HepG2 (cell line): Measurements from ENCODE around the gene MS4A6A. TPM values are rescaled to one million over a fixed set of nuclear protein-coding genes. Genes with fewer than 3 reads are reported as not detected.

ENCODE experiments used
- ATAC-seq: fragments of 200-7000 bp; cut with Tn5 transposase; 3 replicates; pipeline ENCODE4 v1.9.1; 2020; ENCODE audit warnings: mild to moderate bottlenecking, moderate library complexity
- BruUV-seq: library from RNA; stranded (reverse); fragments of 400-500 nt; replicated peaks from 2 replicates; lab custom pipeline; 2021; lab: Mats Ljungman, UMichigan
- CTCF ChIA-PET: fragments of 300-600 bp; formaldehyde crosslinking; extraction: SDS; loops from one replicate; lab custom pipeline; 2021; ENCODE audit warnings: low total read pairs, inconsistent platforms, low intra/inter-chr PET ratio; lab: Yijun Ruan, JAX
- POLR2A ChIA-PET: fragments of 350-600 bp; sonication (Branson Sonifier 250); formaldehyde crosslinking; loops from one replicate; lab custom pipeline; 2020; ENCODE audit warnings: antibody characterized with exemption, inconsistent platforms; lab: Yijun Ruan, JAX
- DNase-seq: peaks from one replicate; pipeline ENCODE4 v3.0.0-alpha.2; 2015; ENCODE audit warnings: low spot score
- FAIRE-seq: peaks from 3 replicates; lab custom pipeline; 2011; peaks lifted over from hg19 to GRCh38; lab: Jason Lieb, UNC
- H2AFZ ChIP-seq: one replicate; pipeline ENCODE4 v1.6.1; 2011; ENCODE audit warnings: low read length, inconsistent platforms
- H3K27ac ChIP-seq: fragments of 300-600 bp; 3 replicates; pipeline ENCODE4 v1.8.0; 2011; ENCODE audit warnings: mixed run types, mild to moderate bottlenecking, mixed read lengths, low read length, inconsistent platforms; ENCODE audit not compliant: insufficient read depth; ENCODE audit errors: extremely low read length
- H3K27me3 ChIP-seq, 2 experiments: fragments of 200-600 bp in 1 of 2; 2 replicates in 1 of 2; 3 replicates in 1 of 2; pipeline versions ENCODE4 v1.6.0 to v1.8.0; 2011; ENCODE audit warnings: low read length in 2 of 2, mild to moderate bottlenecking in 2 of 2, moderate library complexity in 2 of 2, inconsistent platforms in 1 of 2; ENCODE audit not compliant: insufficient read depth in 2 of 2, control insufficient read depth in 1 of 2
- H3K36me3 ChIP-seq, 2 experiments: fragments of 200-600 bp in 1 of 2; replicated peaks in 1 of 2; 2 replicates in 1 of 2; 3 replicates in 1 of 2; pipeline versions ENCODE4 v1.5.1 to v1.8.0; 2011; ENCODE audit warnings: low read length in 2 of 2, inconsistent platforms in 1 of 2; ENCODE audit not compliant: insufficient read depth in 2 of 2, control insufficient read depth in 1 of 2
- H3K4me1 ChIP-seq: 2 replicates; pipeline ENCODE4 v1.5.1; 2012; ENCODE audit warnings: low read length, inconsistent platforms; ENCODE audit not compliant: insufficient read depth
- H3K4me2 ChIP-seq: 2 replicates; pipeline ENCODE4 v1.6.0; 2011; ENCODE audit warnings: low read depth, low read length, inconsistent platforms
- H3K4me3 ChIP-seq, 3 experiments: fragments of 200-600 bp in 1 of 3; sonication (generic), shearing (Covaris generic) in 1 of 3; replicated peaks in 1 of 3; 2 replicates each; pipeline ENCODE4 v1.5.1; 2011 to 2016; ENCODE audit warnings: low read length in 3 of 3, inconsistent platforms in 2 of 3, low read depth in 2 of 3, mild to moderate bottlenecking in 2 of 3, control low read depth in 1 of 3, mixed read lengths in 1 of 3; ENCODE audit not compliant: insufficient read depth in 1 of 3
- H3K79me2 ChIP-seq: one replicate; pipeline ENCODE4 v1.6.1; 2011; ENCODE audit warnings: low read length, inconsistent platforms; ENCODE audit not compliant: insufficient read depth
- H3K9ac ChIP-seq: 2 replicates; pipeline ENCODE4 v1.6.0; 2011; ENCODE audit warnings: mild to moderate bottlenecking, low read depth, low read length, inconsistent platforms; ENCODE audit not compliant: insufficient read depth
- H3K9me3 ChIP-seq: 2 replicates; pipeline ENCODE4 v1.5.1; 2012; ENCODE audit warnings: mild to moderate bottlenecking, low read length
- H4K20me1 ChIP-seq: 2 replicates; pipeline ENCODE4 v1.6.0; 2011; ENCODE audit warnings: inconsistent platforms, mild to moderate bottlenecking, low read length, moderate library complexity; ENCODE audit not compliant: insufficient read depth
- CBFB ChIP-seq: sonication (generic); formaldehyde crosslinking; IDR thresholded peaks from 2 replicates; pipeline ENCODE4 v1.4.0; 2020; ENCODE audit warnings: missing genetic modification reagents
- HOXA3 ChIP-seq: sonication (generic); formaldehyde crosslinking; IDR thresholded peaks from 2 replicates; pipeline ENCODE4 v1.5.0; 2020; ENCODE audit warnings: missing genetic modification reagents
- IRF2 ChIP-seq: IDR thresholded peaks from 2 replicates; pipeline ENCODE4 v1.6.1; 2018; ENCODE audit warnings: missing genetic modification reagents, missing compliant biosample characterization
- JUNB ChIP-seq: sonication (generic); formaldehyde crosslinking; IDR thresholded peaks from 2 replicates; pipeline ENCODE4 v1.8.0; 2022; ENCODE audit warnings: missing genetic modification reagents, mild to moderate bottlenecking, borderline replicate concordance
- NFYC ChIP-seq: IDR thresholded peaks from 2 replicates; pipeline ENCODE4 v1.6.1; 2016; ENCODE audit warnings: missing genetic modification reagents, missing compliant biosample characterization
- RFX5 ChIP-seq: IDR thresholded peaks from 2 replicates; pipeline ENCODE4 v1.6.1; 2011; ENCODE audit warnings: low read depth, low read length, improper control_type of control experiment
- TARDBP ChIP-seq: sonication (generic); formaldehyde crosslinking; IDR thresholded peaks from 2 replicates; pipeline ENCODE4 v1.8.0; 2022; ENCODE audit warnings: mild to moderate bottlenecking, missing genetic modification reagents
- ZNF275 ChIP-seq: sonication (generic); formaldehyde crosslinking; IDR thresholded peaks from 2 replicates; pipeline ENCODE4 v1.8.0; 2022; ENCODE audit warnings: missing genetic modification reagents, mild to moderate bottlenecking, inconsistent platforms, borderline replicate concordance
- ZNF781 ChIP-seq: sonication (generic); formaldehyde crosslinking; IDR thresholded peaks from 2 replicates; pipeline ENCODE4 v1.5.1; 2020; ENCODE audit warnings: borderline replicate concordance, mild to moderate bottlenecking, missing genetic modification reagents; ENCODE audit errors: not compliant biosample characterization
- WGBS: methylation state at CpG from one replicate; pipeline ENCODE4 v1.1.6; 2017; ENCODE audit warnings: low lambda C conversion rate; 5-methylcytosine and 5-hydroxymethylcytosine counted together
- in situ Hi-C: cut with HindIII; loops from 2 replicates; pipeline ENCODE4 v1.10.0; 2017; ENCODE audit warnings: low pct_unique_long_range_greater_than_20kb; ENCODE audit not compliant: extremely low pct_ligation_motif_present
- intact Hi-C: fragments of 100-400 bp; cut with micrococcal nuclease; formaldehyde crosslinking; loops from one replicate; pipeline ENCODE4 v1.10.0; 2022; ENCODE audit not compliant: unreplicated experiment
- polyA plus RNA-seq, 8 experiments: library from polyadenylated mRNA; depleted of rRNA in 3 of 8; stranded (reverse) in 7 of 8; unstranded in 1 of 8; fragments of >200 nt; fragmentation: Illumina TruSeq in 4 of 8; extraction: Trizol in 4 of 8; gene quantifications; 2 replicates each; pipeline versions ENCODE4 v1.2.1 to v1.2.3, GENCODE V29; 2011 to 2016; ENCODE audit warnings: low read depth in 4 of 8, missing spikeins in 1 of 8, mixed read lengths in 1 of 8; ENCODE audit not compliant: insufficient read depth in 1 of 8
- total RNA-seq, 5 experiments: library from RNA; depleted of rRNA; stranded (reverse); fragments of >200 nt; fragmentation: Illumina TruSeq; extraction: Trizol; gene quantifications; 2 replicates each; pipeline ENCODE4 v1.2.3, GENCODE V29; 2016; ENCODE audit warnings: low read depth in 1 of 5
- TF ChIP-seq, protein P1 (sequence below): sonication (generic); formaldehyde crosslinking; IDR thresholded peaks from 2 replicates; pipeline ENCODE4 v1.4.0; 2020; ENCODE audit warnings: missing genetic modification reagents

Gene MS4A6A
- total and polyA plus RNA-seq, 2 of the 13 experiments (the other 11 are each of a cell fraction or from before 2014, with no cell fraction given): not detected

- no peaks in the 10 kb centered on the region for H3K4me1 ChIP-seq
- CTCF ChIA-PET: no interaction called here
- BruUV-seq: no TSS peak
- in situ Hi-C loops: no loop called here
- no peaks in the 10 kb centered on the region for H3K79me2 ChIP-seq
- TF ChIP-seq RFX5: no peak
- TF ChIP-seq HOXA3: no peak
- TF ChIP-seq IRF2 (CRISPR knock-in tag): no peak
- no peaks in the 10 kb centered on the region for H3K9me3 ChIP-seq
- H3K4me2 ChIP-seq: no peak overlapping the region
- H3K4me3 ChIP-seq: no peak overlapping the region
- no peaks in the 10 kb centered on the region for H4K20me1 ChIP-seq
- intact Hi-C loops: no loop called here
- H3K27me3 ChIP-seq: no peaks in the 10 kb centered on the region
- ATAC-seq: no peak
- no peaks in the 10 kb centered on the region for H3K36me3 ChIP-seq
- POLR2A ChIA-PET: no interaction called here
- FAIRE-seq: no peak
- no peak overlapping the region for H2AFZ ChIP-seq
- WGBS: 0% methylated on average over 4 of the region's 4 CpGs
- H3K9ac ChIP-seq: no peak overlapping the region
- DNase-seq: no peak
- no peak overlapping the region for H3K27ac ChIP-seq
Observed at GRCh38 chr11:60222141-60222540, 39.3 kb upstream of the MS4A6A start.

DNA sequence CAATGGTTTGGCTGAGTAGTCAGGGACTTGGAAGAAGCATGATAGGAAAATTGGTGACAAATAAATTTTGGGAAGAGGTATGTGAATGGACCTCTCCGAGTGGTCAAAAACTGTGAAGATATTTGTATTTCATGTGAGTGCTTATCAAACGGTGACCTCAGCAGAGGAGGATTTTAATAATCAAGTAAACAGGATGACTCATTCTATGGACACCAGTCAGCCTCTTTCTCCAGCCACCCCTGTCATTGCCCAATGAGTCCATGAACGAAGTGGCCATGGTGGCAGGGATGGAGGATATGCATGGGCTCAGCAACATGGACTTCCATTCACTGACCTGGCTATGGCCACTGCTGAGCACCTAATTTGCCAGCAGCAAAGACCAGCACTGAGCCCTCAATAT lies 38.8 kb upstream of the MS4A6A start:
- ATAC-seq (no peak), FAIRE-seq (no peak), DNase-seq (no peak)
- POLR2A ChIA-PET: no interaction called here
- no peaks in the 10 kb centered on the region for H3K4me1 ChIP-seq
- no peak for TF ChIP-seq NFYC
- TF ChIP-seq JUNB: no peak
- no peak for TF ChIP-seq CBFB (CRISPR knock-in tag)
- no peak for TF ChIP-seq ZNF275 (CRISPR knock-in tag)
- no peak for TF ChIP-seq TARDBP (CRISPR knock-in tag)
- TF ChIP-seq ZNF781 (CRISPR knock-in tag): no peak
- TF ChIP-seq, protein P1, sequence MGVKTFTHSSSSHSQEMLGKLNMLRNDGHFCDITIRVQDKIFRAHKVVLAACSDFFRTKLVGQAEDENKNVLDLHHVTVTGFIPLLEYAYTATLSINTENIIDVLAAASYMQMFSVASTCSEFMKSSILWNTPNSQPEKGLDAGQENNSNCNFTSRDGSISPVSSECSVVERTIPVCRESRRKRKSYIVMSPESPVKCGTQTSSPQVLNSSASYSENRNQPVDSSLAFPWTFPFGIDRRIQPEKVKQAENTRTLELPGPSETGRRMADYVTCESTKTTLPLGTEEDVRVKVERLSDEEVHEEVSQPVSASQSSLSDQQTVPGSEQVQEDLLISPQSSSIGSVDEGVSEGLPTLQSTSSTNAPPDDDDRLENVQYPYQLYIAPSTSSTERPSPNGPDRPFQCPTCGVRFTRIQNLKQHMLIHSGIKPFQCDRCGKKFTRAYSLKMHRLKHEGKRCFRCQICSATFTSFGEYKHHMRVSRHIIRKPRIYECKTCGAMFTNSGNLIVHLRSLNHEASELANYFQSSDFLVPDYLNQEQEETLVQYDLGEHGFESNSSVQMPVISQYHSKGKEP (CRISPR knock-in tag): no peak
- H3K9me3 ChIP-seq: no peaks in the 10 kb centered on the region
- no peak overlapping the region for H3K9ac ChIP-seq
- in situ Hi-C loops: no loop called here
- H3K27me3 ChIP-seq: no peaks in the 10 kb centered on the region
- no peak overlapping the region for H3K4me3 ChIP-seq
- H3K4me2 ChIP-seq: no peak overlapping the region
- CTCF ChIA-PET: no interaction called here
- H2AFZ ChIP-seq: no peak overlapping the region
- 0% methylated on average over 3 of the region's 3 CpGs for WGBS
- H3K79me2 ChIP-seq: no peaks in the 10 kb centered on the region
- H3K27ac ChIP-seq: no peak overlapping the region
- BruUV-seq: no TSS peak
- no peaks in the 10 kb centered on the region for H3K36me3 ChIP-seq
- intact Hi-C loops: no loop called here
- no peaks in the 10 kb centered on the region for H4K20me1 ChIP-seq
